ENCODE data around the gene METRN.
"Not testable (repeated sequence)": the region's sequence is repeated elsewhere in the genome, so short reads cannot be mapped to it uniquely, and the experiment has no call there.

The METRN gene

GRCh38 chr16:691242-691641 lies 23.7 kb upstream of the METRN start:
- DNase-seq (ENCODE audit: low spot score): not testable (repeated sequence)

GRCh38 chr16:692356-693108 lies 22.4 kb upstream of the METRN start:
- no peak for DNase-seq (ENCODE audit: low spot score)

- no peak for DNase-seq (ENCODE audit: low spot score)
These were observed 21.6 kb upstream of the METRN start for GRCh38 chr16:693364-693763.

GRCh38 chr16:693766-694165 lies 21.2 kb upstream of the METRN start:
- DNase-seq (ENCODE audit: low spot score): no peak

GRCh38 chr16:694187-694862 lies 20.6 kb upstream of the METRN start:
- no peak for DNase-seq (ENCODE audit: low spot score)

GRCh38 chr16:694863-695354 lies 20.0 kb upstream of the METRN start:
- no peak for DNase-seq (ENCODE audit: low spot score)

- DNase-seq (ENCODE audit: low spot score): peak; percentile 90
These were observed 19.4 kb upstream of the METRN start for GRCh38 chr16:695355-696089.

GRCh38 chr16:698911-699671 lies 15.8 kb upstream of the METRN start:
- no peak for DNase-seq (ENCODE audit: low spot score)

- no peak for DNase-seq (ENCODE audit: low spot score)
These were observed 14.0 kb upstream of the METRN start for GRCh38 chr16:700684-701584.

- no peak for DNase-seq (ENCODE audit: low spot score)
These were observed 12.6 kb upstream of the METRN start for GRCh38 chr16:702341-702740.

GRCh38 chr16:703406-703805 lies 11.5 kb upstream of the METRN start:
- DNase-seq (ENCODE audit: low spot score): no peak

GRCh38 chr16:704047-704446 lies 10.9 kb upstream of the METRN start:
- no peak for DNase-seq (ENCODE audit: low spot score)

GRCh38 chr16:704552-705380 lies 10.2 kb upstream of the METRN start:
- no peak for DNase-seq (ENCODE audit: low spot score)

- DNase-seq (ENCODE audit: low spot score): no peak
These were observed 9.3 kb upstream of the METRN start, which contains the start of gene FBXL16 for GRCh38 chr16:705431-706188. Gene FBXL16 (minus strand): TSS chr16:705801. CDS start chr16:697405, 8,396 bp downstream.

GRCh38 chr16:706189-707061 lies 8.5 kb upstream of the METRN start:
- DNase-seq (ENCODE audit: low spot score): no peak

GRCh38 chr16:707062-707538 lies 7.8 kb upstream of the METRN start:
- peak; percentile 92 for DNase-seq (ENCODE audit: low spot score)

- no peak for DNase-seq (ENCODE audit: low spot score)
These were observed 6.9 kb upstream of the METRN start for GRCh38 chr16:708019-708418.

- no peak for DNase-seq (ENCODE audit: low spot score)
These were observed 6.0 kb upstream of the METRN start for GRCh38 chr16:708959-709358.
